DMS53 treated with DMSO at 0.1 percent for 48 hours (cell line): ENCODE data around the gene TRMT112.
"Not testable (repeated sequence)": the region's sequence is repeated elsewhere in the genome, so short reads cannot be mapped to it uniquely, and the experiment has no call there.

ENCODE experiments used
- DNase-seq: peaks from one replicate; lab custom pipeline; 2025; ENCODE audit not compliant: unreplicated experiment; lab: John Stamatoyannopoulos, UW

The TRMT112 gene

DNA sequence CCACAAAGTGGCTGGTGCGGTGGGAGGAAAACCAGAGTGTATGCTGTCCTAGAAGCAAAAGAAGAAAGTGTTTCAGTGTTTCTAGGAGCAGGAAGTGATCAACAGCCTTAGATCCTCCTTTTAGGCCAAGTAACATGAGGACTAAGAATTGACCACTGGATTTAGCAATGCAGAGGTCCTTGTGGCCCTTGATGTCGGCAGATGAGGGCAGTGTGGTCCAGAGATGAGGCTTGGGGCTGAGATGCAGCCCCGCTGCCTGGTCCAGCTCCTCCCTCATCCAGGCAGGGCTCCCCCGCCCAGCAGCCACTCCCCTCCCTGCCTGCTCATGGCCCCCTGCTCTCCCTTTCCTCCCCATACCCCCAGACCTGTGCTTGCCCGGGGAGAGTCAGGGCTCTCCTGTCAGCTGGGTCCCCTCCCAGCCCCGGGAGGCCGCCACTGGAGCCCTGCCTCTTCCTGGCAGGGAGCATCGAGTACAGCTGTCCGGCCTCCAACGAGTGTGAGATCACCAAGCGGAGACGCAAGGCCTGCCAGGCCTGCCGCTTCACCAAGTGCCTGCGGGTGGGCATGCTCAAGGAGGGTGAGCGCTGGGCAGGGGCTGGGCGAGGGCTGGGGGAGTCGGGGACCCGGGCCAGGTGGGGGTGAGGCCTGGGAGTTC is 3.7 kb downstream of the TRMT112 start:
- no peak for DNase-seq

DNA sequence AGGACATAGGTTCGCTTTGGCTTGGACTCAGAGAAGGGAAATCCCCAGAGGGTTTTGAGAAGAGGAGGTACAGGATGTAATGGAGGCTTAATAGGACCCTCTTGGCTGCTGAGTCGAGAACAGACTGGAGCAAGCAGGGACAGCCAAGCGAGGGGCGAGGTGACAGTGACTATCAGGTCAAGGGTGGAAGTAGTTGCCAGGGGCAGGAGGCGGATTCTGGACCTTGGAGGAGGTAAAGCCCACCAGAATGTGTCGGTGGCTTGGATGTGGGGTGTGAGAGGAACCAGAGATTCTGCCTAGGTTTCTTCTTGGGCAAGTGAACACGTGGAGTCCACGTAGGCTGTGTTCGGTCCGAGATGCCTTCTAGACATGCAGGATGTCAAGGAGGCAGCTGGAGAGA is 4.4 kb downstream of the TRMT112 start:
- DNase-seq = no peak

DNA sequence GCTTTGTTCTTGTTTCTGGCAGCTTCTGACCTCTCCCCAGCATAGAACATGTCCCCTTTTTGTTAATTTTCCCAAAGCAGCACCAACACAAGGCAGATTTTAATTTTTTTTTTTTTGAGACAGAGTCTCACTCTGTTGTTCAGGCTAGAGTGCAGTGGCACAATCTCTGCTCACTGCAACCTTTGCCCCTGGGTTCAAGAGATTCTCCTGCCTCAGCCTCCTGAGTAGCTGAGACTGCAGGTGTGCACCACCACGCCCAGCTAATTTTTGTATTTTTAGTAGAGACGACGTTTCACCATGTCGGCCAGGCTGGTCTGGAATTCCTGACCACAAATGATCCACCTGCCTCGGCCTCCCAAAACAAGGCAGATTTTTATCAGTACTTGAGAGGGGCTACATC is 9.6 kb downstream of the TRMT112 start:
- DNase-seq = not testable (repeated sequence)

DNA sequence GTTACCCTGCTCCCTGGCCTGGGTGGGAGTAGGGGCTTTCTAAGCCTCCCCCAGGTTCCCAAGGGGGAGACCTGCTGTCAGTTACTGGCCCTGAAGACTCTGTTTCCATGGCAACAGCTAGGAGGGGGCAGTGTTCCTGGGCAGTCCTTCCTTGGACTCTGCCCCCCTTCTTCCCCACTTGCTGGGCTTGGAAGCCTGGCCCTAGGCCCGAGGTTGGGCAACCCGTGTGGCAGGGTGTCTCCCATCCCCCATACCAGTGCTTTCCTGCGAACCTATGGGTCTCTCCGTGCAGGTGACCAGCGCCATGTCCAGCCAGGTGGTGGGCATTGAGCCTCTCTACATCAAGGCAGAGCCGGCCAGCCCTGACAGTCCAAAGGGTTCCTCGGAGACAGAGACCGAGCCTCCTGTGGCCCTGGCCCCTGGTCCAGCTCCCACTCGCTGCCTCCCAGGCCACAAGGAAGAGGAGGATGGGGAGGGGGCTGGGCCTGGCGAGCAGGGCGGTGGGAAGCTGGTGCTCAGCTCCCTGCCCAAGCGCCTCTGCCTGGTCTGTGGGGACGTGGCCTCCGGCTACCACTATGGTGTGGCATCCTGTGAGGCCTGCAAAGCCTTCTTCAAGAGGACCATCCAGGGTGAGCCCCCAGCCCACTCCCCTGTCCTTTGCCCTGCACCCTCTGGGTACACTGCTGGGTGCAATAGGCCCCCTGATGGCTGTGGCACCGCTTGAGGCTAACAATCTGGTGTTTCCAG is 10.3 kb downstream of the TRMT112 start:
- no peak for DNase-seq

DNA sequence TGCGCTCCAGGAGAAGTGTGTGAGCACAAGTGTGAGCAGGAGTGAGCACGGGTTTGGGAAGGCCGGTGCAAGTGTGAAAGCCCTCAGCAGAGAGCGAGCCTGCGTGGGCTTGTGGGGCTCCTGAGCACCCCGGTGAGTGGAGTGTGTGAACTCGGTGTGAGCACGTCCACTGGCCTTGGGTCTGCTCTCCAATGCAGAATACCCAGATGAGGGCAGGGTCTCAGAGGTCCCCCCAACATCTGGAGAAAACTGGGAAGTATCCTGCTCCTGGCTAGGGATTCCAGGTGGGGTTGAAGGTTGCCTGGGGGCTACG is 10.8 kb downstream of the TRMT112 start:
- no peak for DNase-seq

DNA sequence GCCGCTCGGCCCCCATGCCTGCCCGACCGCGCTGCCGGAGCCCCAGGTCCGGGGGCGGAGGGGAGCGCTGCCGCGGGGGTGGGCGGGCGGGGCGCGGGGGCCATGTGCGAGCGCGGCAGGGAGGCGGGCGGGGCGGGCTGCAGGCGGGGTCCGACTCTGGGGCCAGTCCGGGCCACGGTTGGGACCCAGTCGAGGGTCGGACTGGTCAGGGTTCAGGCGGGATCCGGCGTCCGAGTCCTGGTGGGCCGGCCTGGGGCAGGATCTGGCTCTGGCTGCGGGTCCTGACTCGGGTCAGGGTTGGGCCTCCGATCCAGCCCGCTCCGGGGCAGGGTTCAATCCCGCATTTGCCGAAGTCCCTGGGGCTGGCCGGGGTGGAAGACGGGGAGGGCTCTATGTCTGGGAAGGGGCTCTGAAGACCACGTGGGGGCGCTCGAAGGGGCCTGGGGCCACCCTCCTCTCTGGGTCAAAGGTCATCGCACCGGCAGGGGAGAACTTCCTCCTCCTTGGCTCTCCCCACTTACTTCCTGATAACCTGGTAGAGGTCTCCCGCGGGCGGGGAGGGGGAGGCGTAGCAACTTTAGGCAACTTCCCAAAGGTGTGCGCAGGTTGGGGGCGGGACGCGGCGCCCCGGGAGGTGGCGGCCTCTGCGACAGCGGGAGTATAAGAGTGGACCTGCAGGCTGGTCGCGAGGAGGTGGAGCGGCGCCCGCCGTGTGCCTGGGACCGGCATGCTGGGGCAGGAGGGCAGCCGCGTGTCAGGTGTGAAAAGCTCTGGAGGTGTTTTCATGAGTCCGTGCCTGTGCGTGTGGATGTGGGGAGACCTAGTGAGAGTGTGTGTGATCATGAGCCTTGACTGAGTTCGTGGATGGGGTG is 11.4 kb downstream of the TRMT112 start:
- DNase-seq = no peak

DNA sequence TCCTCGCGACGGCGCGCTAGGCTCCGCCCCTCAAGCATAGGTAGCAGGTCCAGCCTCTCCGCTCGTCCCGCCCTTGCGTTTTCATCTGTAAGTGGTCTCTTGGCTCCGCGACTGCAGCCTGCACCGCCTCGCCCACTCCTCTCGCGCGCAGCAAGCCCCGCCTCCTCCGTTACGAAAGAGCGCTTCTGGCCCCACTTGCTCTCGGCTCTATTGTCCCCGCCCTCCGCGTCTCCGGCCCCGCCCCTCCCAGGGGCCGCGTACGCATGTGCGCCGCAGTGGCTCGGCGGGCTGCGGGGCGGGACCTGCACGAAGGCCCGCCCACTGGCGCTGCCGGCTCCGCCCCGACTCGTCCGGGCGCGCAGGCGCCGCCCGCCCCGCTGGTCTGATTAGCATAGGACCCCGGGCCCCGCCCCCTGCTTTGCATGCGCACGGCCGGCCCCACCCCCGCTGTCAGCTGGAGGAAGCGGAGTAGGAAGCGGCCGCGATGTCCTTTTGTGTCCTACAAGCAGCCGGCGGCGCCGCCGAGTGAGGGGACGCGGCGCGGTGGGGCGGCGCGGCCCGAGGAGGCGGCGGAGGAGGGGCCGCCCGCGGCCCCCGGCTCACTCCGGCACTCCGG is 12.2 kb downstream of the TRMT112 start, which contains the start of gene ESRRA:
Gene ESRRA, plus strand, starts transcription at position 450 of the 616 bp plus-strand sequence. CDS start 1,656 bp downstream, outside the sequence.
- peak; percentile 97 for DNase-seq

DNA sequence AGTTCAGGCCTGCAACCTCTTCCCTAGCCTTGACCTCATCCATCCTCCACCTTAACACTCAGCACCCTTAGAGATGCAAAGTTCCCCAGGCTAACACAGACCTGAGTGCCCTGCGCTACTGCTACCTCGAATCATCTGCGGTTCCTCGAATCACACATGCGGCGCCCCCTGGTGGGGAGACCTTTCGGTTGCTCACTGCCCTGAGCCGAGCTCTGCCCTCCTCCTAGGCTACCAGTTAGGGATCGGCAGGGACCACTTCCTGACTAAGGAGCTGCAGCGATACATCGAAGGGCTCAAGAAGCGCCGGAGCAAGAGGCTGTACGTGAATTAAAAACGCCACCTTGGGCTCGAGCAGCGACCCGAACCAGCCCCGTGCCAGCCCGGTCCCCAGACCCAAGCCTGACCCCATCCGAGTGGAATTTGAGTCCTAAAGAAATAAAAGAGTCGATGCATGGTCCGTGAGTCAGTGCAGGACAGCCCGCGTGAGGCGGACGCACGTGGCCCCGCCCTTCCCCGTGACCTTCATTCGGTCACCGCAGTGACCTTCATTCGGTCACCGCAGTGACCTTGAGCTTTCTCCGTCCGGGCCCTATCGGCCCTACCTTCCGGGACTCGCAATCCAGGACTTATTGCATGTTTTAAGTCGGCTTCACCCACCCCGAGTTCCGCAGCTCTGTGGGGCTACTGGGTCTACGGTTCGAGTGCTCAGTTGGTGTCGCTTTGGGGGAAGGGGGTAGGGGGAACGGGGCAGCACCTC is 12.9 kb downstream of the TRMT112 start:
- DNase-seq = peak; percentile 92

DNA sequence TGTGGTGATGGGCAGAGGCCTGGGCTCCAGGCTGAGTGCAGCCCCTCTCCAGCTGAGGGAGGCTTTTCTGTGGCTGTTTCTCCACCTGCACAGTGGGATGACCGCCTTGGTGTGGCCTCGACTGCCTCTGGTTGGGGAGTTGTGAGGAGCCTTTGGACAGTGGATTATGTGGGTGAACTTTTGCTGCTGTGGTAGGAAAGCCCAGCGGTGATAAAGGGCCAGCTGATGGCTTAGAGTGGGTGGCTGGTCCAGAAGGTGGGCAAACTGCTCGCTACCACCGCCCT is 13.4 kb downstream of the TRMT112 start:
- DNase-seq = no peak

DNA sequence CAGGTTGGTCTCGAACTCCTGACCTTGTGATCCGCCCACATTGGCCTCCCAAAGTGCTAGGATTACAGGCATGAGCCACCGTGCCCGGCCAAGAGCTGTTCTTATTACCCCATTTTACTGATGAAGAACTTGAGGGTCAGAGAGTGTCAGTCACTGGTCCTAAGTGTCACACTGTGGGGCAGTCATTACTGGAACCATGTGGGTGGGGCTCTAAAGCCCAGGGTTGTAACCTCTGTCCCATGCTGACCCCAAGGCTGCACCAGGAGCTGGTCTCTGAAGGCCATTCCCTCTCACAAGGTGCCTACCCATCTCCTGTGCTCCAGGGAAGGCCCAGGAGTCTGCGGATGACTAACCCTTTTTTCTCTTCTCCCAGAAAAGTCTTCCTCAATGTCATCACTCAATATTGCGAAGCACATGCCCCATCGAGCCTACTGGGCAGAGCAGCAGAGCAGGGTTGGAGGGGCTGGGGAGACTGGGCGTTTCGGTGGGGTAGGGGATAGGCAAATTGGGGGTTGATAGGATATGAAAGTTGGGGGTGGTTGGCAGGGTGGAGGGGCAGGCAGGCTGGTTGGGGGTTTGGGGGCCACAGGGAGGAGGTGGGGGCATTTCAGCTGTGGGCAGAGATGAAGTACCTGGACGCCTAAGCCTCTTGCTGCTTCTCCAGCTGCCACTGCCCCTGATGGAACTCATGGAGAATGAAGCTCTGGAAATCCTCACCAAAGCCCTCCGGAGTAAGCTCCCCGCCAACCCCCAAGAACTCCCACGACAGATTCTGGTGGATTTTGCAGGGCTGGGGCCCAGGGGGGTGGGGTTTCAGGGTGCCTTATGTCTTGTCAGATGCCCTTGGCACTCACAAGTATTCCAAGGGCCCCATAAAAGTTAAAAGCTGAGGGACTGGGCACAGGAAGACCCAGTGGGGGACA is 14.0 kb downstream of the TRMT112 start:
- DNase-seq = no peak

DNA sequence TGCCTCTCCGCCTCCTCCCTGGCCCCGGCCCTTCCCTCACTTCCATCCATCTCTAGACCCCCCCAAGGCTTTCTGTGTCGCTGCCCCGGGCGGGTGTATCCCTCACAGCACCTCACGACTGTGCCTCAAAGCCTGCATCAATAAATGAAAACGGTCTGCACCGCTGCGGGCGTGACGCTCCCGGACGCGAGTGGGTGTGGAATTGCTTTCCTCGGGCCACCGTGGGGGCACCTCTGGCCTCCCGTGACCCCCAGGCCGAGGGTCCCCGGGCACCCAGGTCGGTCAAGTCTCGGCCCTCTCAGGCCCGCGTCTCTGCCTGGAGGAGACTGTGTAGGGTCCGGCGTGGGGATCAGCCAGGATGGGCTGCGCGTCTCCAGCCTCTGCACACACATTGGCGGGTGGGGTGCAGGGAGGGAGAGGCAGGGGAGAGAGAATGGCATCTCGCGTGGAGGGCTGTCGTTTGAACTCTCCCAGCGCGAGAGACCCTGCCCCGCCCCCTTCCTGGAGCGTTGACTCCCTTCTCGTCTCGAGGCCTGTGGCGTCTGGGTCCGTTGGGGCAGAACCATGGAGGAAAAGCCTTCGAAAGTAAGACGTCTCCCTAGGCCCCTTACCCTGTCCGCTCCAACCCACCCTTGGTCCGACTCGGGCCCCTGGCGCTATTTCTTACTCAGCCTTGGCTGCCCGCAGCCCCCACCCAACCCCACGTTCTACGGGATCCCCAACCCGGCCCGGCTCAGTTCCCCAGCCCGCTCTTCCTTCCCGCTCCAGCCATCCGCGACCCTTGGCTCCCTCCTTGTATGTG is 17.3 kb downstream of the TRMT112 start, which contains the start of gene CATSPERZ:
Gene CATSPERZ, plus strand, starts transcription at position 512 of the 802 bp plus-strand sequence. Its CDS starts 53 bp downstream, at position 565.
- DNase-seq = no peak

DNA sequence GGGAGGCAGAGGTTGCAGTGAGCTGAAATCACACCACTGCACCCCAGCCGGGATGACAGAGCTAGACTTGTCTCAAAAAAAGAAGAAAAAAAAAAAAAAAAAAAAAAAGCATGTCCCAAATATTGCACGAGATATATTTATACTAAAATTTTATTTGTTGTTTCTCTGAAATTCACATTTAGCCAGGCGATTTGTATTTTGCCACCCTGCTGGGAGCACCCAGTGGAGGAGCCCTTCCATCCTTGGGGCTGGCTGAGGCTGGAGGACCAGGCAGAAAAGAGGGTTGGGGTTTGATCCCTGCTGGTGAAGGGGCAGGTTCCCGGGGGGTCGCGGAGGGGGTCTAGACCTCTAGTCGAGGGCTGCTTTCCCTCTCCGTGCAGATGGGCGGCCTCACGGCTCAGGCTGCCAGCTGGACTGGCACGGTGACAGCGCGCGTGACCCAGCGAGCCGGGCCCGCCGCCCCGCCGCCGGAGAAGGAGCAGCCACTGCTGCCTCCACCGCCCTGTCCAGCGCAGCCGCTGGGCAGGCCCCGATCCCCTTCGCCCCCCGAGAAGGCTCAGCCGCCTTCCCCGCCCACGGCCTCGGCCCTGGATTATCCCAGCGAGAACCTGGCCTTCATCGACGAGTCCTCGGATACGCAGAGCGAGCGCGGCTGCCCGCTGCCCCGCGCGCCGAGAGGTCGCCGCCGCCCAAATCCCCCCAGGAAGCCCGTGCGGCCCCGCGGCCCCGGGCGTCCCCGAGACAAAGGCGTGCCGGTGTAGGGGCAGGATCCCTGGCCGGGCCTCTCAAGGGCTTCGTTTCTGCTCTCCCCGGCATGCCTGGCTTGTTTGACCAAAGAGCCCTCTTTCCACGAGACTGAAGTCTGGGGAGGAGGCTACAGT is 18.2 kb downstream of the TRMT112 start:
- no peak for DNase-seq

DNA sequence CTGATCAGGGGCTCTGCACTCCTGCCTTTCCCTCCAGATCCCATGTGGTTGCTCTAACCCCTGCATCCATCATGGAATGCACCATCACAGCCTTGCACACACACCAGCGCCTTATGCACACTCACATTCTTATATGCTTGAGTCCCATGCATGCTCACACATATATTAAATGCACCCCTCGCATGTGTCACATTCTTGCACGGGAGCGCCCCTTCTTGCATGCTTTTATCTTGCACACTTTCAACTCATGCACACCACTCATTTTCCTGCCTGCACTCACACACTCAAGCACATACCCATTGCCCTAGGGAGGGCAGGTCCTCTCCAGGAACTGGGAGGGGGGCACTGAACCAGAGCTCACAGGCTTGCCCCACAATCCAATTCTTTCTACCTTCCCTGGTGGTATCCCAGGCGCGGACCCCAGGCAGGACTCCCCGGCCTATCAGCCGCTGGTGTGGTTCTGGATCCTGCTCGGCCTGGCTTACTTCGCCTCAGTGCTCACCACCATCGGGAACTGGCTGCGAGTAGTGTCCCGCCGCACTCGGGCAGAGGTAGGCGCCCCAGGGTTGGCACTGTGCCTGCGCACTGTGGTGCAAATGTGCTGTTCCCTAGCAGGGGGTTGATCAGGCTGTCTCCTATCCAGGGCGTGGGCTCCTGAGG is 19.5 kb downstream of the TRMT112 start:
- DNase-seq = no peak

DNA sequence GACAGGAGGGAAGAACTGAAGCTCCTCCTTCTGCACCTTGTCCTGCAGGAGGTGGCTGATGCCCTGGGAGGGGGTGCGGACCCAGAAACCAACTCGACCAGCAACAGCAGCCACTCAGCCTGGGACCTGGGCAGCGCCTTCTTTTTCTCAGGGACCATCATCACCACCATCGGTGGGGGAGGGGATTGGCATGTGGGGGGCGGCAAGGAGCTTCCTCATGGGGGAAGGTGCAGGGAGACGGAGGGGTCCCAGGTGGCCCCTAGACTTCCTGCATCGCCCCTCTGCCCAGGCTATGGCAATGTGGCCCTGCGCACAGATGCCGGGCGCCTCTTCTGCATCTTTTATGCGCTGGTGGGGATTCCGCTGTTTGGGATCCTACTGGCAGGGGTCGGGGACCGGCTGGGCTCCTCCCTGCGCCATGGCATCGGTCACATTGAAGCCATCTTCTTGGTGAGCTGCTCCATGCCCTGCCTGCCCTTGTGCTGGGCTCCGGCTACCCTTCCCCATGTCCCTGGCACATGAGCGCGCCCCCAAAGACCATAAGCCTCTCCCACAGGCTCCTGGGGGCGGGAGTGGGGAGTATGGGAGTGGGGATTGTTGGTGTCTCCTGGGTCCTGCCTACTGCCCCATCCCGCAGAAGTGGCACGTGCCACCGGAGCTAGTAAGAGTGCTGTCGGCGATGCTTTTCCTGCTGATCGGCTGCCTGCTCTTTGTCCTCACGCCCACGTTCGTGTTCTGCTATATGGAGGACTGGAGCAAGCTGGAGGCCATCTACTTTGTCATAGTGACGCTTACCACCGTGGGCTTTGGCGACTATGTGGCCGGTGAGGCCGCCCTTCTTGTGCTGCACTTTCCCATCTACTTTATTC is 20.3 kb downstream of the TRMT112 start:
- DNase-seq = no peak

DNA sequence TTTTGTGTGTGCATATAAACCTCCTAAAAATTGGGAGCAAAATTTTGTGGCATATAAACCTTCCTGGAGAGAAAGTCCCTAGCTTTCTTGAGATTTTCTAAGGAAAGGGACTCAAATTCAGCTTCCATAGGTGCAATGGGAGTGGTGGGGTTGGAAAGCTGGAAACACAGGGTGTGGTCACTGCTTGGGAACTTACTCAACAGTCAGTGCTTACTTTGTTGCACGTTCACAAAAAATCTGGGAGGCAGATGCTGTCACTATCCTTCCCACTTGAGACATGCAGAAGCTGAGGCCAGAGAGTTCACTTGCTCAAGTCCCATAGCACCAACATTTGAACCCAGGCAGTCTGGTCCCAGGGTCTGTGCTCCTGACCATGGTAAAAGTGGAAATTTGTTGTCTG is 21.1 kb downstream of the TRMT112 start:
- DNase-seq = no peak

DNA sequence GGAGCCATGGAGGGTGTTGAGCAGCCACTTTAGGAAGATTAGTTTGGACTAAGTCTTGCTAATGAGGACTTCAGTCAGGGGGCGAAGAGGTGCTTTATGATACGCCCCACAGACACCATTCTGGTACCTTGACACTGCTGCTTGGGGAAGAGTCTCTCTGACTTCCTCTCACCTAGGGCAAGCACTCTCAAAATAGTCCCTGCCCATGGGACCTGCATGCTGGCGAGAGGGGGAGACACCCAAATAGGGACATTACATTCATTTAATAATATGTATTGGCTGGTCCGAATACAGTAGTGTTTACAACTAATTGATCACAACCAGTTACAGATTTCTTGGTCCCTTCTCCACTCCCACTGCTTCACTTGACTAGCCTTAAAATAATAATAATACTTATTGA is 21.6 kb downstream of the TRMT112 start:
- DNase-seq = no peak
